Stimulated activated CD4-positive, alpha-beta T cell treated with anti-CD3 and anti-CD28 coated beads, Interleukin-1b, Interleukin-23, amount 100 ng/mL, for 24 hours (primary cell): Measurements from ENCODE around the gene MUC16.
"Not testable (repeated sequence)": the region's sequence is repeated elsewhere in the genome, so short reads cannot be mapped to it uniquely, and the experiment has no call there.

ENCODE experiments used
- DNase-seq, 4 experiments: peaks; one replicate each; pipeline ENCODE4 v3.0.0-alpha.2; 2020; ENCODE audit warnings: low read depth in 4 of 4, low spot score in 1 of 4

Gene MUC16

DNA sequence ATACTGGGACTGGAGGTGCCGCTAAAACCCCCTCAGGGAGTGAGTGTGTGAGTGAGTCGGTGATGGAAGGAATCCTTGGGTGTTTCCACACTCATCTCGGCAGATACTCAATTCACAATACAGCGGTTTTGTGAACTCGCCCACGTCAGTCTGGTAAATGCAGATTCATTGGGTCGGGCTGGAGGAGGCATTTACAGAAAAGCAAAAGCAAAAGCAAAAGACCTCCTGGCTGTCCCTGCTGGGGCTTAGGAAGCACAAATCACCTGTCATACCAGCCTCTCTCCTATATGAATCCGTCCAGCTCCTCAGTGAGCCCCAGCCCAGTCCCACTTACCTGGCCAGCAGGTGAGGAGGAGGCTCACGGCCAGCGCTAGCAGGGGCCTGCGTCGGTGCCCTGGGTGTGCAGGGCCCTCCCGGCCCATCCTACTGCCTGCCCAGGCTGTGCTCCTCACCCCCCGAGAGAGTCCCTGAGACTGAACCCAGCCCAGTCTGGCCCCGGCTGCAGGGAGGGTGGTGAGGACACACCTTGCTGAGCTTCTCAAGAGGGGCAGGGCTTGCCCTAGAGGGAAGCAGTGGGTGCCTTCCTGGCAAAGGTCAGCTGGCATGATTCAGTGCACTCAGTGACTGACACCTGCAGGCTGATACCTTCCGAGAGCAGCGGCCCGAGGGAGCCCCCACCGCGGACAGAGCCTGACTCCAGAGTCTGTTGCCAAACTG is at the start of gene MUC16:
Gene MUC16 (minus strand): TSS at position 475 of the 717 bp plus-strand sequence.
- no peak for DNase-seq

DNA sequence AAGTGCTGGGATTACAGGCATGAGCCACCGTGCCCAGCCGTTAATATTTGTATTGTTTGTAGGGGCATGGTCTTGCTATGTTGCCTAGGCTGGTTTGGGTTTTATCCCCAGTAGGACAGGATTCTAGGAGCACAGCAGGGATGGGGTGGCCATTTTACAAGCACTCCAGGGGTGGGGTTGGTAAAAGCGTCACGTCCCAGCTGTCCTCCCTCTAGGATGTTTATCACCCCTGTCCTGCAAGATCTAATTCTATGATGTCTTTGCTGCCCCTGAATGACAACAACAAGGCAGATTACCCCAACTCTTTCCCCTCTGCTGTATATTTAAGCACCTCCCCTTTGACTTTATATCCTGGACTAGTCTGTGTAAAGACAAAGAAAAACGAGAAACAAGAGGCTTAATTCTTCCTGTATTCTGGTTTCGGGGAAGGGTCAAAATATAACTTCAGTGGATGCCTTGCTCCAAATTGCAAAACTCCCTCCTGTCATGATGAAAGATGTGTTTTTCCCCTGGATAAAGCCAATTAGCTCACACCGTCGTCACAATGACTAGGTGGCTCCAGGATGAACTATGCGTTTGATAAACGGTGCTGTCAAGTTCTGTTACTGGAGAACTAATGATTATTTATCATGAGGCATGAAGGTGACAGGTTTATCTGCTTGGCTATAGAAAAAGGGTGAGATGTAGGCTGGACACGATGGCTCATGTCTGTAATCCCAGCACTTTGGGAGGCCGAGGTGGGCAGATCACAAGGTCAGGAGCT is 48.9 kb upstream of the MUC16 start:
- DNase-seq: no peak

DNA sequence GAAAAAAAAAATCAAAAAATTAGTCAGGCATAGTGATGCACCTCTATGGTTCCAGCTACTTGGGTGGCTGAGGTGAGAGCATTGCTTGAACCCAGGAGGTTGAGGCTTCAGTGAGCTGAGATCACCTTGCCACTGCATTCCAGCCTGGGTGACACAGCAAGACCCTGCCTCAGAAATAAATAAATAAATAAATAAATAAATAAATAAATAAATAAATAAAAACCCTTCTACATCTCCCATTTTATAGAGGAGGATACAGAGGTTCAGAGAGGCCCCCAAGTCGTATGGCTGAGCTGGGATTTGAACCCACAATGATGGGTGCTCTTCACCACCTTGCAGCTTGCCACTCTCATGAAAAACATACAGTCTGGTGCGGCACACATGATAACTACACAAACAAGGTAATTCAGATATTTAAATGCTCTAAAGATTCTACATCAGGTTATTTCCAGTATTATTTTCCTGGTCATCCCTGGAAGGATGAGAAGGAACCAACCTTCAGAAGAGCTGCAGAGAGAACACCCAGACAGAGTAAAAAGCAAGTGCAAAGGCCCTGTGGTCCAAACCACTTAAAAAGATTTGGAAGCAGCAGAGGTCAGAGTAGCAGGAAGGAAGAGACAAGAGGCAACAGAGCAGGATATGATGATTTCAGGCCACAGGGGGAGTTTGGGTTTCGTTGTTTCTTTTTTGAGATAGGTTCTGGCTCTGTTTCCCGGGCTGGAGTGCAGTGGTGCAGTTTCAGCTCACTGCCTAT is 47.5 kb upstream of the MUC16 start:
- DNase-seq: no peak

DNA sequence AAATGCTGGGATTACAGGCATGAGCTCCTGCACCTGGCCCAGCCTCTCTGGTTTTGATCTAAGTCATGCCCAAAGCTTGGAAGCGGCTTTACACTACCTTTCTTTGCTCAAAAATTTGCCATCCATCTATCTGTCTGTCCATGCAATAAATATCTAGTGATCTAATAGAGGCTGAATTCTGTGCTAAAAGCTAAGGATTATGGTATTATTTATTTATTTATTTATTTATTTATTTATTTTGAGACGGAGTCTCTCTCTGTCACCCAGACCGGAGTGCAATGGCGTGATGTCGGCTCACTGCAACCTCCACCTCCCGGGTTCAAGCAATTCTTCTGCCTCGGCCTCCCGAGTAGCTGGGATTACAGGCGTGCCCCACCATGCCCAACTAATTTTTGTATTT is 45.9 kb upstream of the MUC16 start:
- not testable (repeated sequence) for DNase-seq

DNA sequence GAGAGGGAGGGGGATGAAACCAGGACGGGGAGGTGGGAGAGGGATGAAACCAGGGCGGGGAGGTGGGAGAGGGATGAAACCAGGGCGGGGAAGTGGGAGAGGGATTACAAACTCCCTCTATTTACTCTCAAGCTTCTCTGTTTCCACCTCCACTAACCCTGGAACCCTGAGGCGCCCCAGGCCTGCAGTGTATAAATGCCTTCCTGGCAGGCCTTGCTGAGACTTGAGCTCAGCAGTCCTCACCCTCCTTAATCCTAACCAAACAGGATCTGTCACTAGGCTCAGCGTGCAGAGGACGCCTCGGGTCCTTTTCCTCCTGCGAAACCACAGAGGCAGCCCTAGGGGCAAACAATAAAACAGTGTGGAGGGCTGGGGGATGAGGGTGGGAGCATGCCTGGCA is 44.6 kb upstream of the MUC16 start:
- DNase-seq: no peak

DNA sequence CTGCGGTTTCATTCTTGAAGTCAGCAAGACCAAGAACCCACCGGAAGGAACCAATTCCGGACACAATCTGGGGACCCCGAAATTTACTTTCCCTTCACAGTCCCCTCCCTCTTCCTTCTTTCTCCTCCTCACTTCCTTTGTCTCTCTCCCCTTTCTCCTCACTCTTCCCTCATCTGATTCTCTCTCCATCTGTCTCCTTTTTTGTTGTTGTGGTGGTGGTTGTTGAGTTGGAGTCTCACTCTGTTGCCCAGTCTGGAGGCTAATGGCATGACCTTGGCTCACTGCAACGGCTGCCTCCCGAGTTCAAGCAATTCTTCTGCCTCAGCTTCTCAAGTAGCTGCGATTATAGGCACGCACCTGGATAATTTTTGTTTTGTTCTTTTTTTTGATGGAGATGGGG is 44.0 kb upstream of the MUC16 start:
- no peak for DNase-seq

DNA sequence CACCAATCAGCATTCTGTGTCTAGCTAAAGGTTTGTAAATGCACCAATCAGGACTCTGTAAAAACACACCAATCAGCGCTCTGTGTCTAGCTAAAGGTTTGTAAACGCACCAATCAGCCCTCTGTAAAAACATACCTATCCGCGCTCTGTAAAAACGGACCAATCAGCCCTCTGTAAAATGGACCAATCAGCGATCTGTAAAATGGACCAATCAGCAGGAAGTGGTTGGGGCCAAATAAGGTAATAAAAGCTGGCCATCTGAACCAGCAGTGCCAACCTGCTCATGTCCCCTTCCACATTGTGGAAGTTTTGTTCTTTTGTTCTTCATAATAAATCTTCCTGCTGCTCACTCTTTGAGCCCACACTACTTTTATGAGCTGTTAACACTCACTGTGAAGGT is 43.5 kb upstream of the MUC16 start:
- DNase-seq: not testable (repeated sequence)

DNA sequence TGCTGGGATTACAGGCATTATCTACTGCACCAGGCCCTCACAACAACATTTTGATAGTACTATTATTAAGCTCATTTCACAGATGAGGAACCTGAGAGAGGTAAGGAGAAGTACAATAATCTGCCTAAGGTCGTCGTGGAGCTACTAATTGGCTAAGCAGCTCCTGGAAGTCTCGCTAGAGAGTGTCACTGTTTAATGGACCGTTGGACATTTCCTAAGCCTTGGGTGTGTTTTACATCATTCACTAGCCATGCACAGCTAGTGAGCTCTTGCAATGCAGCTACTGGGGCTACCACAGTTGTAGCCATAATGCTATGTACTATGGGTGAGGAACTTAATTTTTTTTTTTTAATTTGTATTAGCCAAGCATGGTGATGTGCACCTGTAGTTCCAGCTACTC is 42.7 kb upstream of the MUC16 start:
- DNase-seq: no peak

DNA sequence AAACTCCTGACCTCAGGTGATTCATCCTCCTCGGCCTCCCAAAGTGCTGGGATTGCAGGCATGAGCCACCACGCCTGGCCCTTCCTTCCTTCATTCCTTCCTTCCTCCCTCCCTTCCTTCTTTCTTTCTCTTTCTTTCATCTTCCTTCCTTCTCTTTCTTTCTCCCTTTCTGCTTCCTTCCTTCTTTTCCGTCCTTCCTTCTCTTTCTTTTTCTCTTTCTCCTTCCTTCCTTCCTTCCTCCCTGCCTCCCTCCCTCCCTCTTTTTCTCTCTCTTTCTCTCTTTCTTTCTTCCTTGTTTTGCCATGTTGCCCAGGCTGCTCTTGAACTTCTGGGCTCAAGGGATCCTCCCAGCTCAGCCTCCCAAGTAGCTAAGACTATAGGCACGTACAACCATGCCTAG is 36.5 kb upstream of the MUC16 start:
- no peak for DNase-seq

DNA sequence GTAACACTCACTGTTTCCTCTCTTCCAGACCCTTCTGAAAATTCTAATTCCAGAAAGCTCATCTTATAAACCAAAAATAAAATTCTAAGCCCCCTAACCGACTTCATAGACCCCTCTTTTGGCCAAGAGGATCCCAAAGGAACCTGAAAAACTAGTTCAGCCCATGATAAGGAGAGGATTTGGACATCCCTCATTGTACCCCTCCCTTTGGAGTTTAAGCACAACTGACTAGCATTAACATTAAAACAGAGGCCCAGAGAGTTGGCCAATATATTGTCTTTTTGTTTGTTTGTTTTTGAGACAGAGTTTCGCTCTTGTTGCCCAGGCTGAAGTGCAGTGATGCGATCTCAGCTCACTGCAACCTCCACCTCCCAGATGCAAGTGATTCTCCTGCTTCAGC is 34.2 kb upstream of the MUC16 start:
- DNase-seq: no peak

DNA sequence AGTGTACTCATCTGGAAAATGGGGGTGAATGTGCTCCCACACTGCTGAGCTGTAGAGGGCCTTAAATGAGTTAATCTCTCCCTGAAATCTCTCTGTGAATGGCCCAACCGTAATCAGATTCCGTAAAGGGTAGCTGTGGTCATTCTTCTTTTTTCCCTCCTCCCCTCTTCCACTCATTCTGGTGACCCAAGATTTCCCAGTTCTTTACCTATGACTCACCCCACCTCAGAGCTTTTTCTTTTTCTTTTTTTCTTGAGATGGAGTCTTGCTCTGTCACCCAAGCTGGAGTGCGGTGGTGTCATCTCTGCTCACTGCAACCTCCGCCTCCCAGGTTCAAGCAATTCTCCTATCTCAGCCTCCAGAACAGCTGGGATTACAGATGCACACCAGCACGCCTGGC is 33.3 kb upstream of the MUC16 start:
- no peak for DNase-seq

DNA sequence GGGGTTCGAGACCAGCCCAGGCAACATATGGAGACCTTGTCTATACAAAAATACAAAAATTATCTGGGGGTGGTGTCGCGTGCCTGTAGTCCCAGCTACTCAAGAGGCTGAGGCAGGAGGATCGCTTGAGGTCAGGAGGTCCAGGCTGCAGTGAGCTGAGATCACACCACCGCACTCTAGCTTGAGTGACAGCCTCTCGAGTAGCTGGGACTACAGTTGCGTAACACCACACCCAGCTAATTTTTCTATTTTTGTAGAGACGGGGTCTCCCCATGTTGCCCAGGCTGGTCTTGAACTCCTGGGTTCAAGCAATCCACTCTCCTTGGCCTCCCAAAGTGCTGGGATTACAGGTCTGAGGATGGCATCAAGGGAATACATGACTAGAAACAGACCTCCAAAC is 30.8 kb upstream of the MUC16 start:
- no peak for DNase-seq

DNA sequence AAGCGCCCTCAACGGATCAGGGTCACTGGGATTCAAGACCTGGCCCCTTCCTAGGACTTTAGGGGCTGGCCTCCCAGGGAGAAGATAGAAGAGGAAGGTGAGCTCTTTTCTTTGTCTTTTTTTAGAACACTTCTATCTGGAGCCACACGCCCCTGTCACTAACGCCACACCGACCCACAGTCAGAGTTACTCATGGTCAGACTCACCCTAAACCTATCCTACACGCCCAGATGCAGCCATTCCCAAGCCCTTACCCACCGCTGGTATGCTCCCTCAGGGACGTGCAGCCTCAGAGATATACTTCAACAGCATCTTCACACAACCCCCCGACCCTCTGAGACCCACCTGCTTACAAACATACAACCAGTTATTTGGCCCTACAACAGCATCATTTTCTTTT is 29.9 kb upstream of the MUC16 start:
- no peak for DNase-seq

DNA sequence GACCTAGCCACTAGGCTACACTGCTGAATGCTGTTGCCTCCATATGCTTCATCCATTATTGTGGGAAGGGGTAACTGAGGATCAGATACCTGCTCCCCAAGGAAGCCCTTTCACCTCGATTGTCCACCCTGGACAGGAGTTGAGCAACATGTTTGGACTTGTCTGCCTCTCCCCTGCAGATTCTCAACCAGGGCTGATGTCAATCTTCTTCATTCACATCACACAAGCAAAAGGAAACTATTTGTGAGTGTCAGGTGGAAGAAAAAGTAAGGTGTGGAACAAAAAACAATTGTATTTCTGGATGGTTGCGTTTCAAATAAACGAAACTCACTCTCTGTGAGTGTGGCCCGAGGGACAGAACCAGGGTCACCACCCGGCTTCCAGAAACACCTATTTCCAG is 29.5 kb upstream of the MUC16 start:
- no peak for DNase-seq

DNA sequence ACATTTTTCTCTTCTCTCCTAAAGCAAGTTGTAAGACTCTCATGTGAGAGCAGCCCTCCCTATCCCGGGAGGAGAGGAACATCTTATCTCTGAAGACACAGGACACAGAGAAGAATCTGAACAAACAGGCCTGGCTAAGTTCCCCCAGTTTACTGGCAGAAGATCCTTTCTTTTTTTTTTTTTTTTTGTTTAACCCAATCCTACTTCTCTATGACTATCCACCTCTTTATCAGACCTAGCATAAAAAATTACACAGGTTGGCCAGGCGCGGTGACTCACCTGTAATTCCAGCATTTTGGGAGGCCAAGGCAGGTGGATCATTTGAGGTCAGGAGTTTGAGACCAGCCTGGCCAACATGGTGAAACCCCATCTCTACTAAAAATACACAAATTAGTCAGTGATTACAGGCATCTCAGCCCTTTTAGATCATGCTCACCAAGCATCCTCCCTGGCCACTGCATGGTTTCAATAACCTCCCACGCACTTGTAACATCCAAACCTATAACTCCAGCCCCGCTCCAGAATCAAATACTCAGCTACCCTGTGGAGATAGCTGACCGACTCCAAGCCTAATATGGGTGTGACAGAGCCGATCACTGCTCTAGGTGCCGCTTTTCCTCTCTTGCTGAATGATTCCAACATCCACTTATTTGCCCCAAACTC is 27.3 kb upstream of the MUC16 start:
- no peak for DNase-seq

DNA sequence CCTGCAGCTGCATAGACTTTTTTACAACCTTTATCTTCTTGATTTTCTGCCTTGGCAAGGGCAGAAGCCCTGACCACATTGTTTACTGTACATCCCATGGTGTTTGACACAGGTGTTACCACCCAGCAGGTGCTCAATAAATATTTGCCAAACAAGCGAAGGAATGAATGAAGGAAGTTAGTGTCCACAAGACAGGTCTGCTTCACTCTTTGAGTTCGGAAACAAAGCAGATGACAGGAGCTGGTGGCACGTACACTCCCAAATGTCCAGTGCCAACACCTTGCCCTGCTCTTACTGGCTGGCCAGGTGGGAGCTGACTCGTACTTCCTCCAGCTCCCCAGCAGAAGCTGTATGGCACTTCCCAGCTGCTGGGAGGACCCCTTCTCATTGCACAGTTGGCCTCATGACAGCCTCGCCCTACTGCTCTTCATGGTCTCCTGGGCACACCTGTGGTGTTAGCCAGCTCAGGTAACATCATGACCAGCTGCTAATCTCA is 22.0 kb upstream of the MUC16 start:
- DNase-seq: no peak

DNA sequence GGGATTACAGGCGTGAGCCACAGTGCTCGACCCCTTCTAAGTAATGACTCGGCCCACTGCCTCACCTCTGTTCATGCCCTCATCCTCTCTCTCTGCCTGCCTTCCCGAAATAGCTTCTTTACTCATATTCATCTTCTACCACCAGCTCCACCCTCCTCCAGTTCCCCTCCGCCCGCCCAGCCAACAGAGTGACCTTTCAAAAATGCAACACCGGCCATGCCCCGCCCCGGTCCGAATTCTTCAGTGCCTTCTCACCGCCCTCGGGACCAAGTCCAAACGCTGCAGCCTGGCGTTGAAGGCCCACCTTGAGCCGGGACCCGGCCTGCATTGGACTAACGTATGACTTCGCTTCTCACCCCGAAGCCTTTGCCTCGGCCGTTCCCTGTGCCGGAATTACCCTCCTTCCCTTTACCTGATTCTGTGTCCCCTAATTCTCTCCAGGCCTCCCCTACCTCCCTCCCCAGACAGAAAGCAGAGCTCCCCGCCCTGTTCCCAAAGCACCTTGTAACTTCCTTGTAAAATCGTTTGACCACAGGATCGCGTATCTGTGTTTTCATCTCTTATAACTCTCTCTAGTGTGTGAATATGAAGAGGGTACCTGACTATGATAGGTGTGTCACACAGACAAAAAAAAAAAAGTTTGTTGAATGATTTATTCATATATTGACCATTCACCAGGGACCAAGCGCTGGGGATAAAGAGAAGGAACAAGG is 8.1 kb upstream of the MUC16 start:
- no peak for DNase-seq

DNA sequence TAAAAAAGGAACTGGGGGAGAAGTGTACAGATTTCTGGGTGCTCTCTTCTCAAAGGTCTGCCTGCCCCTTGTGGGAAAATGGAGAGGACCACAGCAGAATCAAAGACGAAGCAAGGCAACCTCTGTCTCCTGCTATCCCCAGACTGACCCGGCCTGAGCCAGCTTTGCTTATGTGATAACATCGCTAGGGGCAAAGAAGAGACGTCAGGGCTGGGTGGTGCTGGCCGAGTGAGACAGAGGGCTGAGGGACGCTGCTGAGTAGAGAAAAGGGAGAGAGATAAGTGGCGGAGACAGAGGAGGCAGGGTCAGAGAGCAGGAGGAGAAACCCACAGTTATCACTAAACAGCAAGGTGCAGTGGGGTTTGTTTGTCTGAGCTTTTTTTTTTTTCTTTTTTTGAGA is 4.6 kb upstream of the MUC16 start:
- no peak for DNase-seq

DNA sequence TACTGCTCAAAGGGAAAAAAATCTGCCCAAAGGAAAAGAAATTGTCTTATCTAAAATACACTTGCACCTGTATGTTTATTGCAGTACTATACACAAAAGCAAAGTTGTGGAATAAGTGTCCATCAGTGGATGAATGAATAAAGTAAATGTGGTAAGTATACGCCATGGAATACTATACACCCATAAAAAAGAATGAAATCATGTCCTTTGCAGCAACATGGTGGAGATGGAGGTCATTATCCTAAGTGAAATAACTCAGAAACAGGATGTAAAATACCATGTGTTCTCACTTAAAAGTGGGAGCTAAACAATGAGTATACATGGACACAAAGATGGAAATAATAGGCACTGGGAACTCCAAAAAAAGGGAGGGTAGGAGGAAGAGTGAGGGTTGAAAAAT is 3.8 kb upstream of the MUC16 start:
- DNase-seq: no peak

DNA sequence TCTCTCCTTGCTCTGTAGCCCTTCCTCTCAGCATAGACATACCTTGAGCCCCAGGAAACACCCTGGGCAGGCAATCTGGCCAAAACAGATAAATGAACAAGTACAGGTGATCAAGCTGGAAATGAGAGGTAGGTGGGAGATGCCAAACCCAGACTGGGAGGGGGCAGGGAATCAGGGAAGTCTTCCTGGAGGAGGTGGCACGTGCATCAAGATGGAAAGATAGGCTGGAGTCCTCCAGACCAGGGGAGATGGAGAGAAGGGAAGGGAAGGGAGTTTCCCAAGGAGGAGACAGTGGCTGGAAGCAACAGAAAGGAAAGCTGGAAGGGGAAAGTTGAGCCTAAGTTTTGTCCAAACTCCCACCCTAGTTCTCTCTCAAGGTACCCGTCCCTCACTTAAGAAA is 1.7 kb upstream of the MUC16 start:
- no peak for DNase-seq

DNA sequence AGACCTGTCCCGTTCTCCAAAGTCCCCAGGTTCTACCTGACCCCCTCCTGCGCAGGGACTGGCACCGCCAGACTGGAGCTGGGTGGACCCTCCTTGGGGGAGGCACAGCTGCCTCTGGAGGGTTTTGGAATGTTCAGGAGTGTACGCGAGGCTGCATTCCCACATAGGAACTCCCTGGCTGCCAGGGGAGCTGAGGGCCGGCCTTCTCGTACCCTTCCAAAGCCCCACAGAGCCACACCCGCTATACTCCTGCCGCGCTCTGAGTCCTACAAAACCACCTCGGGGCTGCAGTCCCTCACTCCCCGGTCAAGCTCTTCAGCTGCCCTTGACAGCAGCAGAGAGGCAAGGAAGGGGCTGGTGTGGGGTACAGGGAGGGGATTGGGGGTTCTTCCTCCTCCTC is 484 bp upstream of the MUC16 start:
- DNase-seq: no peak
